Measurements from ENCODE around the gene ZNF805. TPM values are rescaled to one million over a fixed set of nuclear protein-coding genes. Genes with fewer than 3 reads are reported as not detected.

The ZNF805 gene
- total RNA-seq, 2 experiments from 2014 or later = 9.4 to 11.3 TPM

Other genes starting within 250 kb of the ZNF805 start
- not detected for gene USP29, start 120.6 kb upstream of the ZNF805 start, total RNA-seq
- gene ZIM3, start 95.4 kb upstream of the ZNF805 start, total RNA-seq = not detected
- not detected for gene DUXA, start 73.1 kb upstream of the ZNF805 start, total RNA-seq
- 10 to 100 TPM; 27.5 to 40.4 TPM for gene ZNF264, start 49.1 kb upstream of the ZNF805 start, total RNA-seq
- 1 to 10 TPM in 1 of 2 experiments, under 1 TPM in 1; 0.70 to 1.2 TPM for gene AURKC, start 9.6 kb upstream of the ZNF805 start, total RNA-seq
- gene ZNF460, start 39.9 kb downstream of the ZNF805 start, total RNA-seq = 10 to 100 TPM; 55.2 to 67.2 TPM
- 1 to 10 TPM; 8.8 to 9.4 TPM for gene ZNF543, start 79.8 kb downstream of the ZNF805 start, total RNA-seq
- 10 to 100 TPM in 1 of 2 experiments, 1 to 10 TPM in 1; 9.3 to 10.2 TPM for gene ZNF304, start 110.6 kb downstream of the ZNF805 start, total RNA-seq
- 10 to 100 TPM in 1 of 2 experiments, 1 to 10 TPM in 1; 9.8 to 11.2 TPM for gene TRAPPC2B, start 122.9 kb downstream of the ZNF805 start, total RNA-seq
- gene ZNF547, start 122.9 kb downstream of the ZNF805 start, total RNA-seq = 1 to 10 TPM; 3.5 to 4.4 TPM
- gene ZNF548, start 149.2 kb downstream of the ZNF805 start, total RNA-seq = 10 to 100 TPM; 23.8 to 28.8 TPM
- 10 to 100 TPM; 14.3 to 14.6 TPM for gene ZNF17, start 170.5 kb downstream of the ZNF805 start, total RNA-seq
- 10 to 100 TPM; 13.1 to 13.3 TPM for gene ZNF749, start 194.7 kb downstream of the ZNF805 start, total RNA-seq
- under 1 TPM; 0.15 to 0.28 TPM for gene VN1R1, start 216.5 kb downstream of the ZNF805 start, total RNA-seq
- gene ZNF772, start 236.9 kb downstream of the ZNF805 start, total RNA-seq = 1 to 10 TPM; 7.7 to 8.8 TPM
- gene ZNF419, start 247.1 kb downstream of the ZNF805 start, total RNA-seq = 10 to 100 TPM; 10.1 to 10.5 TPM